ENCODE data around the gene FAM120A. TPM values are rescaled to one million over a fixed set of nuclear protein-coding genes. Genes with fewer than 3 reads are reported as not detected.

Gene FAM120A
- total RNA-seq, 1 experiment from 2014 or later: 53.3 TPM

DNA sequence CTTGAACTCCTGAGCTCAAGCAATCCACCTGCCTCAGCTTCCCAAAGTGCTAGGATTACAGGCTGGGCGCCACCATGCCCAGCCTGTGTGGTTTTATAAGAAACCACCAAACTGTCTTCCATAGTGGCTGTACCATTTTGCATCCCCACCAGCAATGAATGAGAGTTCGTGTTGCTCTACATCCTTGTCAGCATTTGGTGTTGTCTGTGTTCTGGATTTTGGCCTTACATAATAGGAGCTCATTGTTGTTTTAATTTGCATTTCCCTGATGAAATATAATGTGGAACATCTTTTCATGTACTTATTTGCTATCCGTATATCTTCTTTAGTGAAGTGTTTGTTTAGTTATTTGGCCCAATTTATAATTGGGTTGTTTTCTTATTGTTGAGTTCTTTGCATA lies 154.7 kb downstream of the FAM120A start:
- ATAC-seq (no peak), DNase-seq (ENCODE audit: low spot score) (no peak)
- TF ChIP-seq MXD4 (CRISPR knock-in tag; IDR thresholded peaks at IDR 0.05; ENCODE audit: borderline replicate concordance) (no peak), NFYB (CRISPR knock-in tag; conservative IDR thresholded peaks at IDR 0.05; ENCODE audit: low read depth) (no peak), SP1 (CRISPR knock-in tag; conservative IDR thresholded peaks at IDR 0.05) (no peak), HMGA2 (CRISPR knock-in tag; IDR thresholded peaks at IDR 0.05) (no peak), TEAD1 (CRISPR knock-in tag; IDR thresholded peaks at IDR 0.05) (no peak), EMX1 (CRISPR knock-in tag; IDR thresholded peaks at IDR 0.05) (no peak), GTF2I (CRISPR knock-in tag; conservative IDR thresholded peaks at IDR 0.05) (no peak), RORB (CRISPR knock-in tag; IDR thresholded peaks at IDR 0.05) (no peak)
- H3K36me3 Mint-ChIP-seq: peaks cover 17% of the 10 kb centered on the region
- H3K9me3 Mint-ChIP-seq: peaks cover 35% of the 10 kb centered on the region
- no peak overlapping the region for H3K4me3 Mint-ChIP-seq
- no peak overlapping the region for H3K27ac Mint-ChIP-seq
- ChIA-PET POLR2A (no interaction called here), CTCF (no interaction called here)
- H3K4me1 Mint-ChIP-seq: peaks cover 21% of the 10 kb centered on the region
- H3K27me3 Mint-ChIP-seq (ENCODE audit: low read depth): no peaks in the 10 kb centered on the region; the same call in 1 of the 2 replicates

DNA sequence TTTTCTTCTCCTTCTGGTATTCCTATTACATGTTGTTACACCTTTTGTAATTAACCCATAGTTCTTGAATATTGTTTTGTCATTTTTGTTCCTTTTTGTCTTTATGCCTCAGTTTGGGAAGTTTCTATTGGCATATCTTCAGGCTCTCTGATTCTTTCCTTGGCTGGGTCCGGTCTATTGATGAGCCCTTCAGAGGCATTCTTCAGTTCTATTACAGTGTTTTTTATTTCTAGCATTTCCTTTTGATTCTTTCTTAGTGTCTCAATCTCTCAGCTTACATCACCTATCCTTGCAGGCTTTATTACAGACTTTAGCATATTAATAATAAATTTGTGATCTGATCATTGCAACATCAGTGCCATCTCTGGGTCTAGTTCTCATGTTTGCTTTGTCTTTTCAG lies 158.7 kb downstream of the FAM120A start:
- DNase-seq (ENCODE audit: low spot score) (no peak), ATAC-seq (no peak)
- CTCF ChIA-PET: no interaction called here
- H3K36me3 Mint-ChIP-seq: peaks cover 17% of the 10 kb centered on the region
- TF ChIP-seq JUN (CRISPR knock-in tag; IDR thresholded peaks at IDR 0.05) (no peak), E2F5 (CRISPR knock-in tag; IDR thresholded peaks at IDR 0.05) (no peak), ZNF532 (CRISPR knock-in tag; IDR thresholded peaks at IDR 0.05; ENCODE audit: borderline replicate concordance) (no peak), KAT7 (CRISPR knock-in tag; IDR thresholded peaks at IDR 0.05; ENCODE audit: borderline replicate concordance) (no peak), USF2 (CRISPR knock-in tag; IDR thresholded peaks at IDR 0.05) (no peak)
- TF ChIP-seq, protein P1, sequence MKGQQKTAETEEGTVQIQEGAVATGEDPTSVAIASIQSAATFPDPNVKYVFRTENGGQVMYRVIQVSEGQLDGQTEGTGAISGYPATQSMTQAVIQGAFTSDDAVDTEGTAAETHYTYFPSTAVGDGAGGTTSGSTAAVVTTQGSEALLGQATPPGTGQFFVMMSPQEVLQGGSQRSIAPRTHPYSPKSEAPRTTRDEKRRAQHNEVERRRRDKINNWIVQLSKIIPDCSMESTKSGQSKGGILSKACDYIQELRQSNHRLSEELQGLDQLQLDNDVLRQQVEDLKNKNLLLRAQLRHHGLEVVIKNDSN (CRISPR knock-in tag; IDR thresholded peaks at IDR 0.05): no peak
- TF ChIP-seq, protein P2, sequence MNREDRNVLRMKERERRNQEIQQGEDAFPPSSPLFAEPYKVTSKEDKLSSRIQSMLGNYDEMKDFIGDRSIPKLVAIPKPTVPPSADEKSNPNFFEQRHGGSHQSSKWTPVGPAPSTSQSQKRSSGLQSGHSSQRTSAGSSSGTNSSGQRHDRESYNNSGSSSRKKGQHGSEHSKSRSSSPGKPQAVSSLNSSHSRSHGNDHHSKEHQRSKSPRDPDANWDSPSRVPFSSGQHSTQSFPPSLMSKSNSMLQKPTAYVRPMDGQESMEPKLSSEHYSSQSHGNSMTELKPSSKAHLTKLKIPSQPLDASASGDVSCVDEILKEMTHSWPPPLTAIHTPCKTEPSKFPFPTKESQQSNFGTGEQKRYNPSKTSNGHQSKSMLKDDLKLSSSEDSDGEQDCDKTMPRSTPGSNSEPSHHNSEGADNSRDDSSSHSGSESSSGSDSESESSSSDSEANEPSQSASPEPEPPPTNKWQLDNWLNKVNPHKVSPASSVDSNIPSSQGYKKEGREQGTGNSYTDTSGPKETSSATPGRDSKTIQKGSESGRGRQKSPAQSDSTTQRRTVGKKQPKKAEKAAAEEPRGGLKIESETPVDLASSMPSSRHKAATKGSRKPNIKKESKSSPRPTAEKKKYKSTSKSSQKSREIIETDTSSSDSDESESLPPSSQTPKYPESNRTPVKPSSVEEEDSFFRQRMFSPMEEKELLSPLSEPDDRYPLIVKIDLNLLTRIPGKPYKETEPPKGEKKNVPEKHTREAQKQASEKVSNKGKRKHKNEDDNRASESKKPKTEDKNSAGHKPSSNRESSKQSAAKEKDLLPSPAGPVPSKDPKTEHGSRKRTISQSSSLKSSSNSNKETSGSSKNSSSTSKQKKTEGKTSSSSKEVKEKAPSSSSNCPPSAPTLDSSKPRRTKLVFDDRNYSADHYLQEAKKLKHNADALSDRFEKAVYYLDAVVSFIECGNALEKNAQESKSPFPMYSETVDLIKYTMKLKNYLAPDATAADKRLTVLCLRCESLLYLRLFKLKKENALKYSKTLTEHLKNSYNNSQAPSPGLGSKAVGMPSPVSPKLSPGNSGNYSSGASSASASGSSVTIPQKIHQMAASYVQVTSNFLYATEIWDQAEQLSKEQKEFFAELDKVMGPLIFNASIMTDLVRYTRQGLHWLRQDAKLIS (CRISPR knock-in tag; IDR thresholded peaks at IDR 0.05; ENCODE audit: borderline replicate concordance): no peak
- H3K27me3 Mint-ChIP-seq (ENCODE audit: low read depth): no peaks in the 10 kb centered on the region
- POLR2A ChIA-PET: no interaction called here
- H3K4me3 Mint-ChIP-seq: no peak overlapping the region
- H3K9me3 Mint-ChIP-seq: peaks cover 28% of the 10 kb centered on the region
- no peaks in the 10 kb centered on the region for H3K4me1 Mint-ChIP-seq
- no peak overlapping the region for H3K27ac Mint-ChIP-seq

Measured in WTC11 (cell line).